HepG2 (cell line): ENCODE results near the gene GLRX5. TPM values are rescaled to one million over a fixed set of nuclear protein-coding genes. Genes with fewer than 3 reads are reported as not detected.

Experiments used
- ARNT2 ChIP-seq: sonication (generic); formaldehyde crosslinking; IDR thresholded peaks from 2 replicates; pipeline ENCODE4 v1.8.0; 2022; ENCODE audit warnings: mild to moderate bottlenecking, low read depth, missing genetic modification reagents, moderate library complexity
- CHD2 ChIP-seq: IDR thresholded peaks from 2 replicates; pipeline ENCODE4 v1.6.1; 2011; ENCODE audit warnings: low read depth, low read length, improper control_type of control experiment
- DNMT3B ChIP-seq: conservative IDR thresholded peaks from 2 replicates; pipeline ENCODE4 v1.6.1; 2016; ENCODE audit warnings: missing biosample characterization, control low read depth
- FOSL2 ChIP-seq: sonication (generic); formaldehyde crosslinking; IDR thresholded peaks from 2 replicates; pipeline ENCODE4 v1.4.0; 2020; ENCODE audit warnings: missing genetic modification reagents
- FOXO1 ChIP-seq: sonication (generic); formaldehyde crosslinking; IDR thresholded peaks from 2 replicates; pipeline ENCODE4 v1.4.0; 2020; ENCODE audit warnings: missing genetic modification reagents
- GZF1 ChIP-seq: sonication (generic); formaldehyde crosslinking; IDR thresholded peaks from 2 replicates; pipeline ENCODE4 v1.5.1; 2020; ENCODE audit warnings: mild to moderate bottlenecking, missing genetic modification reagents
- HNRNPL ChIP-seq: fragments of 200-400 bp; formaldehyde crosslinking; IDR thresholded peaks from 2 replicates; pipeline ENCODE4 v1.6.1; 2017; ENCODE audit warnings: mild to moderate bottlenecking, low read depth, low read length
- KDM1A ChIP-seq: IDR thresholded peaks from 2 replicates; pipeline ENCODE4 v1.6.1; 2016; ENCODE audit warnings: missing compliant biosample characterization
- KDM2A ChIP-seq: sonication (generic); formaldehyde crosslinking; IDR thresholded peaks from 2 replicates; pipeline ENCODE4 v1.4.0; 2020; ENCODE audit warnings: low read depth, missing genetic modification reagents, borderline replicate concordance
- MED1 ChIP-seq: sonication (generic); formaldehyde crosslinking; IDR thresholded peaks from 2 replicates; pipeline ENCODE4 v1.4.0; 2020; ENCODE audit warnings: missing genetic modification reagents
- SOX5 ChIP-seq: IDR thresholded peaks from 2 replicates; pipeline ENCODE4 v1.6.1; 2016; ENCODE audit warnings: borderline replicate concordance
- TEAD3 ChIP-seq: optimal IDR thresholded peaks from 2 replicates; pipeline ENCODE3; 2016; ENCODE audit warnings: borderline replicate concordance
- ZNF382 ChIP-seq: sonication (generic); formaldehyde crosslinking; IDR thresholded peaks from 2 replicates; pipeline ENCODE4 v1.5.0; 2020; ENCODE audit warnings: missing genetic modification reagents, mild to moderate bottlenecking, borderline replicate concordance
- ZNF512 ChIP-seq: sonication (generic); formaldehyde crosslinking; IDR thresholded peaks from 2 replicates; pipeline ENCODE4 v1.4.0; 2020; ENCODE audit warnings: mild to moderate bottlenecking, missing genetic modification reagents
- ZNF567 ChIP-seq: sonication (generic); formaldehyde crosslinking; IDR thresholded peaks from 2 replicates; pipeline ENCODE4 v1.8.1; 2023; ENCODE audit warnings: mild to moderate bottlenecking, missing genetic modification reagents, borderline replicate concordance
- ZNF850 ChIP-seq: sonication (generic); formaldehyde crosslinking; conservative IDR thresholded peaks from 2 replicates; pipeline ENCODE4 v1.9.0; 2021; ENCODE audit warnings: mild to moderate bottlenecking, missing genetic modification reagents
- polyA plus RNA-seq, 8 experiments: library from polyadenylated mRNA; depleted of rRNA in 3 of 8; stranded (reverse) in 7 of 8; unstranded in 1 of 8; fragments of >200 nt; fragmentation: Illumina TruSeq in 4 of 8; extraction: Trizol in 4 of 8; gene quantifications; 2 replicates each; pipeline versions ENCODE4 v1.2.1 to v1.2.3, GENCODE V29; 2011 to 2016; ENCODE audit warnings: low read depth in 4 of 8, missing spikeins in 1 of 8, mixed read lengths in 1 of 8; ENCODE audit not compliant: insufficient read depth in 1 of 8
- total RNA-seq, 5 experiments: library from RNA; depleted of rRNA; stranded (reverse); fragments of >200 nt; fragmentation: Illumina TruSeq; extraction: Trizol; gene quantifications; 2 replicates each; pipeline ENCODE4 v1.2.3, GENCODE V29; 2016; ENCODE audit warnings: low read depth in 1 of 5
- TF ChIP-seq, protein P1 (sequence below): sonication (generic); formaldehyde crosslinking; IDR thresholded peaks from 2 replicates; pipeline ENCODE4 v1.4.0; 2020; ENCODE audit warnings: missing genetic modification reagents
- TF ChIP-seq, protein P2 (sequence below): sonication (generic); formaldehyde crosslinking; IDR thresholded peaks from 2 replicates; pipeline ENCODE4 v1.4.0; 2020; ENCODE audit warnings: missing genetic modification reagents, borderline replicate concordance
- TF ChIP-seq, protein P3 (sequence below), 2 experiments: sonication (generic) in 1 of 2; formaldehyde crosslinking in 1 of 2; IDR thresholded peaks; 2 replicates each; pipeline versions ENCODE4 v1.6.1 to v1.9.0; 2014 to 2022; ENCODE audit warnings: antibody characterized with exemption in 1 of 2, borderline replicate concordance in 1 of 2, inconsistent platforms in 1 of 2, low read depth in 1 of 2, missing genetic modification reagents in 1 of 2

GLRX5 gene
- total and polyA plus RNA-seq, 2 of the 13 experiments (the other 11 are each of a cell fraction or from before 2014, with no cell fraction given): 122 to 146 TPM

GRCh38 chr14:95523815-95524448 lies 10.9 kb upstream of the GLRX5 start (continued):
- TF ChIP-seq, protein P1, sequence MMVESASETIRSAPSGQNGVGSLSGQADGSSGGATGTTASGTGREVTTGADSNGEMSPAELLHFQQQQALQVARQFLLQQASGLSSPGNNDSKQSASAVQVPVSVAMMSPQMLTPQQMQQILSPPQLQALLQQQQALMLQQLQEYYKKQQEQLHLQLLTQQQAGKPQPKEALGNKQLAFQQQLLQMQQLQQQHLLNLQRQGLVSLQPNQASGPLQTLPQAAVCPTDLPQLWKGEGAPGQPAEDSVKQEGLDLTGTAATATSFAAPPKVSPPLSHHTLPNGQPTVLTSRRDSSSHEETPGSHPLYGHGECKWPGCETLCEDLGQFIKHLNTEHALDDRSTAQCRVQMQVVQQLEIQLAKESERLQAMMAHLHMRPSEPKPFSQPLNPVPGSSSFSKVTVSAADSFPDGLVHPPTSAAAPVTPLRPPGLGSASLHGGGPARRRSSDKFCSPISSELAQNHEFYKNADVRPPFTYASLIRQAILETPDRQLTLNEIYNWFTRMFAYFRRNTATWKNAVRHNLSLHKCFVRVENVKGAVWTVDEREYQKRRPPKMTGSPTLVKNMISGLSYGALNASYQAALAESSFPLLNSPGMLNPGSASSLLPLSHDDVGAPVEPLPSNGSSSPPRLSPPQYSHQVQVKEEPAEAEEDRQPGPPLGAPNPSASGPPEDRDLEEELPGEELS (CRISPR knock-in tag): 0 out of 2 replicates have a peak, but pooled peaks have one; percentile 24
- 0 out of 2 replicates have a peak, but pooled peaks have one; percentile 12 for TF ChIP-seq CHD2
- peak; percentile 99 for TF ChIP-seq HNRNPL
- TF ChIP-seq DNMT3B: no peak
- TF ChIP-seq, protein P2, sequence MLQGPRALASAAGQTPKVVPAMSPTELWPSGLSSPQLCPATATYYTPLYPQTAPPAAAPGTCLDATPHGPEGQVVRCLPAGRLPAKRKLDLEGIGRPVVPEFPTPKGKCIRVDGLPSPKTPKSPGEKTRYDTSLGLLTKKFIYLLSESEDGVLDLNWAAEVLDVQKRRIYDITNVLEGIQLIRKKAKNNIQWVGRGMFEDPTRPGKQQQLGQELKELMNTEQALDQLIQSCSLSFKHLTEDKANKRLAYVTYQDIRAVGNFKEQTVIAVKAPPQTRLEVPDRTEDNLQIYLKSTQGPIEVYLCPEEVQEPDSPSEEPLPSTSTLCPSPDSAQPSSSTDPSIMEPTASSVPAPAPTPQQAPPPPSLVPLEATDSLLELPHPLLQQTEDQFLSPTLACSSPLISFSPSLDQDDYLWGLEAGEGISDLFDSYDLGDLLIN (CRISPR knock-in tag): no peak
- TF ChIP-seq, protein P3, sequence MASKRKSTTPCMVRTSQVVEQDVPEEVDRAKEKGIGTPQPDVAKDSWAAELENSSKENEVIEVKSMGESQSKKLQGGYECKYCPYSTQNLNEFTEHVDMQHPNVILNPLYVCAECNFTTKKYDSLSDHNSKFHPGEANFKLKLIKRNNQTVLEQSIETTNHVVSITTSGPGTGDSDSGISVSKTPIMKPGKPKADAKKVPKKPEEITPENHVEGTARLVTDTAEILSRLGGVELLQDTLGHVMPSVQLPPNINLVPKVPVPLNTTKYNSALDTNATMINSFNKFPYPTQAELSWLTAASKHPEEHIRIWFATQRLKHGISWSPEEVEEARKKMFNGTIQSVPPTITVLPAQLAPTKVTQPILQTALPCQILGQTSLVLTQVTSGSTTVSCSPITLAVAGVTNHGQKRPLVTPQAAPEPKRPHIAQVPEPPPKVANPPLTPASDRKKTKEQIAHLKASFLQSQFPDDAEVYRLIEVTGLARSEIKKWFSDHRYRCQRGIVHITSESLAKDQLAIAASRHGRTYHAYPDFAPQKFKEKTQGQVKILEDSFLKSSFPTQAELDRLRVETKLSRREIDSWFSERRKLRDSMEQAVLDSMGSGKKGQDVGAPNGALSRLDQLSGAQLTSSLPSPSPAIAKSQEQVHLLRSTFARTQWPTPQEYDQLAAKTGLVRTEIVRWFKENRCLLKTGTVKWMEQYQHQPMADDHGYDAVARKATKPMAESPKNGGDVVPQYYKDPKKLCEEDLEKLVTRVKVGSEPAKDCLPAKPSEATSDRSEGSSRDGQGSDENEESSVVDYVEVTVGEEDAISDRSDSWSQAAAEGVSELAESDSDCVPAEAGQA (IDR thresholded peaks at IDR 0.05; ENCODE audit: low read depth): no peak
- TF ChIP-seq, protein P3 (CRISPR knock-in tag; IDR thresholded peaks at IDR 0.05; ENCODE audit: borderline replicate concordance): no peak
- no peak for TF ChIP-seq GZF1 (CRISPR knock-in tag)
- TF ChIP-seq MED1 (CRISPR knock-in tag): no peak
- no peak for TF ChIP-seq ZNF512 (CRISPR knock-in tag)
- no peak for TF ChIP-seq KDM1A (CRISPR knock-in tag)
- no peak for TF ChIP-seq ZNF850 (CRISPR knock-in tag)
- peak; percentile 21; the same call in 1 of the 2 replicates for TF ChIP-seq FOXO1
- no peak for TF ChIP-seq TEAD3 (CRISPR knock-in tag)
- peak; percentile 27; the same call in 1 of the 2 replicates for TF ChIP-seq SOX5
- no peak for TF ChIP-seq ZNF382
- TF ChIP-seq ARNT2 (CRISPR knock-in tag): 0 out of 2 replicates have a peak, but pooled peaks have one; percentile 32
- TF ChIP-seq KDM2A (CRISPR knock-in tag): peak; percentile 67; the same call in 1 of the 2 replicates
- TF ChIP-seq FOSL2: peak; percentile 35
- no peak for TF ChIP-seq ZNF567 (CRISPR knock-in tag)
